SW480 (cell line): ENCODE data around the gene GARRE1.
"Not testable (repeated sequence)": the region's sequence is repeated elsewhere in the genome, so short reads cannot be mapped to it uniquely, and the experiment has no call there.

Experiments used
- DNase-seq: peaks from one replicate; pipeline ENCODE4 v3.0.0-alpha.2; 2016; ENCODE audit warnings: low spot score

GARRE1 gene

GRCh38 chr19:34260771-34261173 lies 6.4 kb downstream of the GARRE1 start:
- no peak for DNase-seq

DNA sequence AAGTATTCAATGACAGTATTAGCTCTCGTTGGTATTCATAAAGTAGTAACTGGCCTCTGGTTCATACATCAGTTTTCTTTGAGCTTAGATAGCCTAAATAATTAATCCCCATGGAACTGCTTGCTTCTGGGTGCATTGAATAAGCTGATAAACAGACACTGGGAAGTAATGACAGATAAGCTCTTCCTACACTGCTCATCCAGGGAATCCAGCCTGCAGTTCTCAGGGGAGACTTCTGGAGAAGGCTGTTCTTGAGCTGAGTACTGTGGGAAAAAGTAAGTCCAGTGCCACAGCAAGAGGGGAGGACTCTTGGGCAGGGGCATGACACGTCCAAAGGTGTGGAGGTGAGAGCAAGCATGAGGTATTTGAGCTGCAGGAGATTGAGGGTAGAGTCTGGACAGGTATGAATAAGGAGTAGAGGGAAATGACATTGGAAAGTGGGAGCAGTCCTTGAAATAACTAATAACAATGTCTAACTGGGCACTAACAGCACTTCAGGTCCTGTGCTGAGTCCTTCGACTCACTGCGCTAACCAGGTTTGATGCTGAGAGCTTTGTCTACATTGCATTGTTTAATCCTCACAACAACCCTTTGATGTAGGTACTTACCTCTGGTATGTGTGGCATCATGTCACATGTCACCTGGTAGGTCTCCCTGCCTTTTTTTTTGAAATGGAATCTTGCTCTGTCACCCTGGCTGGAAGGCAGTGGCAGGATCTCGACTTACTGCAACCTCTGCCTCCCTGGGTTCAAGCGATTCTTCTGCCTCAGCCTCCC lies 7.2 kb downstream of the GARRE1 start:
- peak; percentile 94 for DNase-seq

GRCh38 chr19:34263745-34264237 lies 9.4 kb downstream of the GARRE1 start:
- no peak for DNase-seq

DNA sequence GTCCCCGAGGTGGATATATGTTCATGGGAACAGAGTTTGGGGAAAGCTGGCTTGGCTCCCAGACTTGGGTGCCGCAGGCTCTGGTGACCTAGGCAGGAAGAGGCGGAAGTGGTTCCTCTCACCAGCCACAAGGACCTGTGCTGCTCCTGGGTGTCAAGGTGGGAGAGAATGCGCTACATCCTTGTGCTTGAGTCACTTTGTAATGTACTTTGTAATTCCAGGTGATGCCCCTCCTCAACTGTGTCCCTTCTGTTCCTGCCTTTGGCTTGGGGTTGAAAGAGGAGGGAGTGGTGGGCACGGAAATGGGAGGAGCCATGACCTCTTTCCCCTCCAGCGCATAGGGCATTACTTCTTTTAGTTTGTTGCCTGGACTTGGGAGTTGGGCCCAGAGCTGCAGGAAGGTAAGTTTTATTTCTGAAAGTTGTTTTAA lies 10.9 kb downstream of the GARRE1 start:
- no peak for DNase-seq

GRCh38 chr19:34269081-34269480 lies 14.7 kb downstream of the GARRE1 start:
- no peak for DNase-seq

DNA sequence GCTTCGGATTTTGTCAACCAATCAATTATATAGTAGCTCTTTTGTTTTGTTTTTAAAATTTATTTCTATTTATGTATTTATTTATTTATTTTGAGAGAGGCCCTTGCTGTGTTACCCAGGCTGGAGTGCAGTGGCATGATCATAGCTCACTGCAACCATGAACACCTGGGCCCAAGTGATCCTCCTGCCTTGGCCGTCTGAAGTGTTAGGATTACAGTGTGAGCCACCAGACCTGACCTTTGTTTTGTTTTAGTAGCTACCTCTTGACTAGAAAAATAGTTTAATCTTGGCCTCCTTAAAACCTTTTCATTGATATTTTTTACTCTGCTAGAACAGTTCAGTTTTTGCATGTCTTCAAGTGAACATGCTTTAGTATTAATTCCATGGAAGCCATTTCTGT lies 15.1 kb downstream of the GARRE1 start:
- no peak for DNase-seq

GRCh38 chr19:34269968-34270621 lies 15.7 kb downstream of the GARRE1 start:
- peak; percentile 66 for DNase-seq

- DNase-seq: no peak
Observed at GRCh38 chr19:34273121-34273520, 18.8 kb downstream of the GARRE1 start.

- DNase-seq: no peak
Observed at GRCh38 chr19:34274284-34274826, 20.0 kb downstream of the GARRE1 start.

GRCh38 chr19:34274827-34275625 lies 20.7 kb downstream of the GARRE1 start:
- peak; percentile 82 for DNase-seq

DNA sequence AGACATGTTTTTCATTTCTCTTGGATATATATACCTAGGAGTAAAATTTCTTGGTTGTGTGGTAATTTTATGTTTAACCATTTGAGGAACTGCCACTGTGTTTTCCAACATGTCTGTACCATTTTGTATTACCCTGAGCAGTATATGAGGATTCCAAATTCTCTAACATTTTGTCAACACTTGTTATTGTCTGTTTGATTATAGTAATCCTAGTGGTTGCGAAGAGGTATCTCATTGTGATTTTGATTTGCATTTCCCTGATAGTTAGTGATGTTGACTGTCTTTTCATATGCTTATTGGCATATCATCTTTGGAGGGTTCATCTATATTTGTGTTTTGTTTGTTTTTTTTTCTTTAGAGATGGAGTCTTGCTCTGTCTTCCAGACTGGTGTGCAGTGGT lies 21.4 kb downstream of the GARRE1 start:
- no peak for DNase-seq

GRCh38 chr19:34276614-34277013 lies 22.3 kb downstream of the GARRE1 start:
- DNase-seq: peak; percentile 41

DNA sequence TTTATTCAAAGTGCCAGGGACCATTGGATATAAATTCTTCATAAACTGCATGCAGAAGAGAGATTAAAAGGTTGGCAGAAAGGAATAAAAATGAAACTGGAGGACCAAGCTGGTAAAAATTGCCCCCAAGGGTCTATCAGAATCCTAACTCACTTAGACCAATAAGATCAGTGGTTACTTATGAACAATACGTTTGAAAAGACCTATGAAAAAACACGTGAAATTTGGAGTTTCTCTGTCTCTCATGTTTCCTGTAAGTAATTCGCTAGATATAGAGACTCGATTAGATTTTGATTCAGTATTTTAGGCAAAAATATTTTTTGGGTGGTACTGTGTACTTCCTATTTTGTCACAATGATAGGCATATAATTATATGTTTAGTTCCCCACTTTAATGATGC lies 22.9 kb downstream of the GARRE1 start:
- no peak for DNase-seq

DNA sequence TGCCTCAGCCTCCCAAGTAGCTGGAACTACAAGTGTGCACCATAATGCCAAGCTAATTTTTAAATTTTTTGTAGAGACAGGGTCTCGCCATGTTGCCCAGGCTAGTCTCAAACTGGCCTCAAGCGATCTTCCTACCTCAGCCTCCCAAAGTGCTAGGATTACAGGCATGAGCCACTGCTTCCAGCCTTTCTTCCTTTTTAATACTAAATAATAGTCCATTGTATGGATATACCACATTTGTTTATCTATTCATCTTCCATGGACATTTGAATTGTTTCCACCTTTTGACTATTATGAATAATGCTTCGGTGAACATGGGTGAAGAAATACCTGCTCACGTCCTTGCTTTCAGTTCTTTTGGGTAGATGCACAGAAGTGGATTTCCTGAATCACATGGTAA lies 24.4 kb downstream of the GARRE1 start:
- DNase-seq: no peak

DNA sequence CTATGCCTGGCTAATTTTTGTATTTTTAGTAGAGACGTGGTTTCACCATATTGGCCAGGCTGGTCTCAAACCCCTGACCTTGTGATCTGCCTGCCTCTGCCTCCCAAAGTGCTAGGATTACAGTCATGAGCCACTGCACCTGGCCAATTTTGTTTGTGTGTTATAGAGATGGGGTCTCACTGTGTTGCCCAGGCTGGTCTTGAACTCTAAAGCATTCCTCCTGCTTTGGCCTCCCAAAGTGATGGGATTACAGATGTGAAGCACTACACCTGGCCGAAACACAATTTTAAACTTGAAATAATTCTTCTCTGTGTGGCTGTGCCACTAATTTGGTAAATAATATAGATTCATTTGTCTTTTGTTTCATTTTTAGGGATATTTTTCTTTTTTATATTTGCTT lies 27.1 kb downstream of the GARRE1 start:
- DNase-seq: not testable (repeated sequence)

DNA sequence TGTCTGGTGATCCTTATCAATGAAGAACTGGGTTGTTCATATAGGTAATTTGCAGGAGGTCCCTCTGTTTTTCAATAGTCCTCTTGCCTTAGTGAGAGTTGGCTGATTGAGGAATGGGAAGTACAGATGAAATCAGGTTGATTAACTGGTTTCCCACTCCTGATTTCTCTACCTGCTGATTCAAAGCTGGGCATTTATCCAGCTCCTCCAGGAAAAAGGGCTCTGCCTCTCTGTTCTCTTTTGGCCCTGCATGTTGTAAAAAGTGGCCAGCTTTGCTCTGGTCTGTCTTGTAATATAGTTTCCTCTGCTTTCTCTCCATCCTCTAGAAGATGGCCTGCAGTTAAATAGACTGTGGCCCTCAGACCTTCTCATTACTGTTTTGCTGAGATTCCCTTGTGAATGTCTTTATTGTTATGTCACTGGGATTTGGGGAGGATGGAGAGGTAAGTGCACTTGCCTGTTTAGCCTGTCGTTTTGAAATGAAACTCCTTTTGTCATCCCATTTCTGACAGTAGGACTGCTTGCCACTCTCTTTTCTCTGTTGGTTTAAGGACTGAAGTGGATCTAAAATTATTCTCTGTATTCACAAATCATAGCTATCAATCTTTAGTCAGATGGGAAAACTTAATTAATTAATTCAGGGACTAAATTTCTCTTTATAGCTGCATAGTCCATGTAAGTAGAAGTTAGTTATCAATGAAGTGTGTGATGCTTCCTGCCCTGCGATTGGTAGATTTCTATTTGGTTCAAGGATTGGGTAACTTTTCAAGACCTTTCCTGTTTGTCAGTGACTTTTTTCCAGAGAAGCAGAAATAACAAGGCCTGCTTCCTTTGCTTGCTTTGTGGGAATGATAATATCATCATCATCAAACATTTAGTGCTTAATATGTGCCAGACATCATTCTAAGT lies 28.5 kb downstream of the GARRE1 start:
- no peak for DNase-seq

DNA sequence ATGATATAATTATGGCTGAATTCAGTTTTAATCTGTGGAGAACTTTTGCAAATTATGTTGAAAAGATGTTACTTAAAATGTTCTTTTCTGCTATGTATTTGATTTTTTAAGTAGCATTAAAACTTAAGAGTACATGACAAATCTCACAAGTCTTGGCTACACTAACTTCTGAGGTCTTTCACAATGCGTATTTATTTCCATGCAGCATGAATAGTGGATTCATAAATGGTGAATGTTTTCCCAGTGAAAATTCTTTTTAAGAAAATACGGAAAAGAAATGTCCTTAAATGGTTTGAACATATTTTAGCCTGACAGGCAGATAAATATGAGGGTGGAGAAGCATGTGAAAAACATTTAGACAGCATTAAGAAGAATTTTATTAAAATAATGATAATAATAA lies 30.2 kb downstream of the GARRE1 start:
- DNase-seq: no peak

DNA sequence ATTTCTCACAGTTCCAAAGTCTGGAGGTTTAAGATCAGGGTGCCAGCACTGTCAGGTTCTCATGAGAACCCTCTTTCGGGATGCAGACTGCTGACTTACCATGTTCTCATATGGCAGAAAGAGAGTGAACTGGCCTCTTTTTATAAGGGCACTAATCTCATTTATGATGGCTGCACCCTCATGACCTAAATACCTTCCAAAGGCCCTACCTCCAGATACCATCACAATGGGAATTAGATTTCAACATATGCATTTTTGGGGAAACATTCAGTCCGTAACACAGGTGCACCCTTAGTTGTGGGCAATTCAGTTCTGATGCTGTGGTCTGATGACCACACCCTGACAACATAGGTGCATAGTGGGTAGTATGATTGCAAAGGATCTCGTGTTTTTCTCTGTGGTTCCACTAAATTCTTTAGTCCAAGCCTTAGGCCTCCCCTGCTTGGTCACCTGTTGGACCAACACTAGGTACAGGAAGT lies 33.3 kb downstream of the GARRE1 start:
- DNase-seq: peak; percentile 92

DNA sequence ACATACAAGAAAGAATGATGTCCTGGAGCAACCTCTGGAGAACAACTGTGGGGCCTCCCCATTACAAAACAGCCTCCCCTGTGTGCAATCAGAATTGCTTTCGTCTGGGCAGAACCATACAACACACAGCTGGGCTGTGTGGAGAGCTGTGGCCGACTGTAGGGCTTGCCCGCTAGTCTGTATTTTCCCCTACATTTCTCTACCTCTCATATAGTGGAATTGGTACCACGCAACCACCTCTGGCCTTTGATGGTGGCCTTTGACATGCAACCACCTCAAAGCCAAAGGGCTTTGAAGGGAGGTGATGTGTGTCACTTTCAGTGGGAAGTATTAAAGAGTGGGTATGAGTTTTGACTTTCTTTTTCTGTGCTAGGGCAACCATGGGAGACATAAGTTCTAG lies 34.0 kb downstream of the GARRE1 start:
- DNase-seq: no peak

GRCh38 chr19:34291235-34291634 lies 36.9 kb downstream of the GARRE1 start:
- DNase-seq: no peak

- no peak for DNase-seq
Observed at GRCh38 chr19:34295103-34295502, 40.7 kb downstream of the GARRE1 start.
